ENCODE results near the gene DNAL4.
A peak's percentile ranks its signal among the peaks of the same experiment; 100 is the strongest.

The DNAL4 gene

GRCh38 chr22:38793721-38794466 lies at the start of gene DNAL4:
Gene DNAL4, minus strand, starts transcription at chr22:38794143. Its CDS starts 11,412 bp downstream, at chr22:38782731.
- H3K4me3 Mint-ChIP-seq: peak within 1 kb of the TSS; percentile 80 to 89

GRCh38 chr22:38843201-38843656 lies 49.3 kb upstream of the DNAL4 start:
- peaks cover 59% of the 10 kb centered on the region for H3K27me3 Mint-ChIP-seq
- DNase-seq (peak; percentile 78 to 80), ATAC-seq (peak; percentile 95)
- H3K27ac Mint-ChIP-seq: no peak overlapping the region
- H3K4me3 Mint-ChIP-seq: peak overlapping the region; percentile 31 to 61
- peaks cover 32% of the 10 kb centered on the region for H3K4me1 Mint-ChIP-seq
- no peaks in the 10 kb centered on the region for H3K9me3 Mint-ChIP-seq

More at GRCh38 chr22:38793721-38794466, at the start of gene DNAL4:
- H3K9me3 Mint-ChIP-seq: peaks cover 9% of the 10 kb centered on the region in 2 donors
- ATAC-seq (peak; percentile 96), DNase-seq (peak; percentile 88 to 93)
- H3K4me1 Mint-ChIP-seq: peaks cover 17% of the 10 kb centered on the region
- H3K27ac Mint-ChIP-seq: peak within 1 kb of the TSS; percentile 88 to 94
- H3K27me3 Mint-ChIP-seq: peaks cover 10% of the 10 kb centered on the region

DNA sequence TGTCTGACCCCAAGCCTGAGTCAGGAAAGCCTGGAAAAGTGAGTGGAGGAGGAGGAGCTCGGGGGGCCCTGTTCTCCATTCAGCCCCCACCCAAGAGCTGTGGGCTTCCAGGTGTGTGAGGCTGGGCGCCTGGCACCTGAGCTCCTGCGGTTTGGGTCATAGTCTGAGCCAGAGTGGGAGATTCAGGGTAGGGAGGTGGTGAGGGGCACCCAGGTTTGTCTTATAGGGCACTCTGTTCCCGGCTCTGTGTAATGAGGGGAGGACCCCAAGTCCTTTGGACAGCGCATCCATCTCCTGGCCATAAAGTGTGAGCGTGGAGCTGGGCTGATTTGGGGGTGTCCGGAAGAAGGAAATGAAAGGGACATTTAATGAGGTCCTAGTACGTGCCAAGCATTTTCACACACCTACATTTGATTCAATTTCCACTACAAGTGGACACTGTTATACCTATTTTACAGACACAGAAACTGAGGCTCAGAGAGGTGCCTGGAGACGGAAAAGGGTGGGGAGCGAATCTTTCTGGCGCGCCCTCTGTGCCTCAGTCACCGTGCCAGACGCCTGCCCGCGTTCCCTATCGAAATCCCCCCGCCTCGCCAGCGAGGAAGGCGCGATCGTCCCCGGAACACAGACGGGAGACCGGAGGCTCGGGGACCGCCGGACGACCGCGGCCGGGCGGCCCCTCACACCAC lies 48.7 kb upstream of the DNAL4 start:
- DNase-seq (no peak), ATAC-seq (no peak)
- H3K9me3 Mint-ChIP-seq: no peaks in the 10 kb centered on the region
- peak overlapping the region; percentile 78 to 88 for H3K4me3 Mint-ChIP-seq
- H3K27me3 Mint-ChIP-seq: peaks cover 58% of the 10 kb centered on the region
- H3K4me1 Mint-ChIP-seq: peaks cover 32% of the 10 kb centered on the region
- H3K27ac Mint-ChIP-seq: peak overlapping the region; percentile 36 to 87

- ATAC-seq: no peak
- peaks cover 37% of the 10 kb centered on the region for H3K4me1 Mint-ChIP-seq
- H3K27ac Mint-ChIP-seq: no peak overlapping the region
- no peak overlapping the region for H3K4me3 Mint-ChIP-seq
- DNase-seq: no peak
- no peaks in the 10 kb centered on the region for H3K9me3 Mint-ChIP-seq
- H3K27me3 Mint-ChIP-seq: peaks cover 48% of the 10 kb centered on the region
Measured at GRCh38 chr22:38841635-38842034, 47.7 kb upstream of the DNAL4 start.

GRCh38 chr22:38841211-38841610 lies 47.3 kb upstream of the DNAL4 start:
- no peak overlapping the region for H3K4me3 Mint-ChIP-seq
- no peak overlapping the region for H3K27ac Mint-ChIP-seq
- peaks cover 37% of the 10 kb centered on the region for H3K4me1 Mint-ChIP-seq
- peaks cover 48% of the 10 kb centered on the region for H3K27me3 Mint-ChIP-seq
- ATAC-seq: no peak
- no peak for DNase-seq
- no peaks in the 10 kb centered on the region for H3K9me3 Mint-ChIP-seq

DNA sequence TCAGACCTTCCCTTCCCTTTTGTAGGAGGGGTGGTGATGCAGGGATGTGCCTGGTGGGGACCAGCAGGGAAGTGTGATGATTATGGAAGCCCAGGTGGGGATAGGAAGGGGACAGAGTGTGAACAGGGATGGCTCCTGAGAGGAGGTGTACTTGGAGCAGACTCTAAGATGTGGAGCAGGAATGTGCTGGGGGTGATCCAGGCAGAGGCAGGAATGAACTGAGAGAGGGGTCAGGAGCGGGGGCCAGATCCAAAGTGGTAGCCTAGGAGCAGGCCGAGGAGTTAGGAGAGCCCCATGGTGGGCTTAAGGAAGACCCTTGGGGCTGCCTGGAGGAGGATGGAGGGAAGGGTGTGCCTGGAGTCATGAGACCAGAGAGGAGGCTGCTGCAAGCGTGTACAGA lies 46.2 kb upstream of the DNAL4 start:
- H3K4me1 Mint-ChIP-seq: peaks cover 37% of the 10 kb centered on the region
- no peak overlapping the region for H3K4me3 Mint-ChIP-seq
- H3K27ac Mint-ChIP-seq: no peak overlapping the region
- H3K27me3 Mint-ChIP-seq: peaks cover 41% of the 10 kb centered on the region
- DNase-seq: no peak
- ATAC-seq: no peak
- no peaks in the 10 kb centered on the region for H3K9me3 Mint-ChIP-seq

- peaks cover 37% of the 10 kb centered on the region for H3K4me1 Mint-ChIP-seq
- DNase-seq (no peak), ATAC-seq (no peak)
- H3K9me3 Mint-ChIP-seq: no peaks in the 10 kb centered on the region
- H3K27ac Mint-ChIP-seq: no peak overlapping the region
- H3K27me3 Mint-ChIP-seq: peaks cover 37% of the 10 kb centered on the region
- H3K4me3 Mint-ChIP-seq: no peak overlapping the region
Measured at GRCh38 chr22:38839686-38840085, 45.7 kb upstream of the DNAL4 start.

- Mint-ChIP-seq H3K4me3 (no peak overlapping the region), H3K9me3 (no peaks in the 10 kb centered on the region), H3K27me3 (peaks cover 24% of the 10 kb centered on the region), H3K4me1 (peaks cover 25% of the 10 kb centered on the region), H3K27ac (no peak overlapping the region)
- ATAC-seq (no peak), DNase-seq (no peak)
Measured at GRCh38 chr22:38837414-38837928, 43.5 kb upstream of the DNAL4 start.

DNA sequence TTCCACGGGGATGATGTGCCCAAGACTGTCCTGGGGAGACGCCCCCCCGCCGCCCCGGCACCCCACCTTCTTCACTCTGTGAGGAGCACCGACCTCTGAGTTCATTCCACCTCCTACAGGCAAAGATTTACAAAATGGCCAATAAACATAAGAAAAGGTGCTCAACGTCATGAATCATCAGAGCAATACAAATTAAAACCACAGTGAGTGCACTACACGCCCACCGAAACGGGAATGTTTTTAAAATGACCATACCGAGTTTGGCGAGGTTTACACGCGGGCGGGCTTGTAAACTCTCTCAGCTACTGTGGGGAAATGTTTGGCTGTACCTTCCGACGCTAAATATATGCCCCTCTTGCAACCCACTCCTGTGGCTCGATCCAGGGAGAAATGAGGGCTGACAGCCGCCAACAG lies 42.0 kb upstream of the DNAL4 start:
- DNase-seq (no peak), ATAC-seq (no peak)
- Mint-ChIP-seq H3K4me1 (peaks cover 17% of the 10 kb centered on the region), H3K9me3 (no peaks in the 10 kb centered on the region), H3K27me3 (peaks cover 15% of the 10 kb centered on the region), H3K4me3 (no peak overlapping the region), H3K27ac (no peak overlapping the region)

DNA sequence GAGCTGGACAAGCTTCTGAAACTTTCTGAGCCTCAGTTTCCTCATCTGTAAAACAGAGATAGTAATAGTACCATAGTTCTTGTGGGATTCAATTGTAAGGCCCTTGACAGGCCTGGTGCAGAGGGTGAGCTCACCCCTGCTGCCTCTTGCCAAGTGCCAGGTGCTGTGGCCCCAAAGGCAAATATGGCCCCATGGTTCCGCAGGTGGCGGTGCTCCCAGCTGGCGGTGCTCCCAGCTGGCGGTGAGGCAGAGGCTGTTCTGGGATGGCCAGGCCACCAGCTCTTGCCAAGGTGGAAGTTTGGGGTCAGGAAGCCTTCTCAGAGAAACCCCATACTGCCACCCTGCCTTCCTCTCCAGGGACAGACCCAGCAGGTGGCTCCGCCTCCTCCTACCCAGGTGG lies 41.0 kb upstream of the DNAL4 start:
- H3K27me3 Mint-ChIP-seq: peaks cover 6% of the 10 kb centered on the region

GRCh38 chr22:38834215-38834953 lies 40.4 kb upstream of the DNAL4 start:
- Mint-ChIP-seq H3K27me3 (no peaks in the 10 kb centered on the region), H3K27ac (no peak overlapping the region), H3K9me3 (no peaks in the 10 kb centered on the region), H3K4me3 (no peak overlapping the region), H3K4me1 (peaks cover 5% of the 10 kb centered on the region)
- ATAC-seq (no peak), DNase-seq (no peak)

More for the DNA sequence above, 41.0 kb upstream of the DNAL4 start:
- Mint-ChIP-seq H3K4me3 (no peak overlapping the region), H3K4me1 (peaks cover 9% of the 10 kb centered on the region), H3K27ac (no peak overlapping the region), H3K9me3 (no peaks in the 10 kb centered on the region)
- ATAC-seq (no peak), DNase-seq (no peak)

DNA sequence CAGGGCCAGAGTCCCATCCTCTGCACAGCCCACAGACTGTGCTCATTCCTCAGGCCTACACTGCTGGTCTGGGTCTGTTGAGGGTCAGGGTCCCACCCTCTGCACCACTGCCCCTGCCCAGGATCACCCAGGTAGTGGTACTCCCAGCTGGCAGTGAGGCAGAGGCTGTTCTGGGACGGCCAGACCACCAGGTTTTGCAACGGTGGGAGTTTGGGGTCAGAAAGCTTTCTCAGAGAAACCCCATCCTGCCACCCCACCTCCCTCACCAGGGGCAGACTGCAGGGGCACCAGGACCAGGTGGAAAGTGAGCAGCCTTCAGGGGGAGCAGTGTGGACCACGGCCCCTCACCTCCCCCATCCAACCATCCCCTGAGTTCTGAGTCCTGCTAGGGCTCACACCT lies 39.1 kb upstream of the DNAL4 start:
- no peak for ATAC-seq

DNA sequence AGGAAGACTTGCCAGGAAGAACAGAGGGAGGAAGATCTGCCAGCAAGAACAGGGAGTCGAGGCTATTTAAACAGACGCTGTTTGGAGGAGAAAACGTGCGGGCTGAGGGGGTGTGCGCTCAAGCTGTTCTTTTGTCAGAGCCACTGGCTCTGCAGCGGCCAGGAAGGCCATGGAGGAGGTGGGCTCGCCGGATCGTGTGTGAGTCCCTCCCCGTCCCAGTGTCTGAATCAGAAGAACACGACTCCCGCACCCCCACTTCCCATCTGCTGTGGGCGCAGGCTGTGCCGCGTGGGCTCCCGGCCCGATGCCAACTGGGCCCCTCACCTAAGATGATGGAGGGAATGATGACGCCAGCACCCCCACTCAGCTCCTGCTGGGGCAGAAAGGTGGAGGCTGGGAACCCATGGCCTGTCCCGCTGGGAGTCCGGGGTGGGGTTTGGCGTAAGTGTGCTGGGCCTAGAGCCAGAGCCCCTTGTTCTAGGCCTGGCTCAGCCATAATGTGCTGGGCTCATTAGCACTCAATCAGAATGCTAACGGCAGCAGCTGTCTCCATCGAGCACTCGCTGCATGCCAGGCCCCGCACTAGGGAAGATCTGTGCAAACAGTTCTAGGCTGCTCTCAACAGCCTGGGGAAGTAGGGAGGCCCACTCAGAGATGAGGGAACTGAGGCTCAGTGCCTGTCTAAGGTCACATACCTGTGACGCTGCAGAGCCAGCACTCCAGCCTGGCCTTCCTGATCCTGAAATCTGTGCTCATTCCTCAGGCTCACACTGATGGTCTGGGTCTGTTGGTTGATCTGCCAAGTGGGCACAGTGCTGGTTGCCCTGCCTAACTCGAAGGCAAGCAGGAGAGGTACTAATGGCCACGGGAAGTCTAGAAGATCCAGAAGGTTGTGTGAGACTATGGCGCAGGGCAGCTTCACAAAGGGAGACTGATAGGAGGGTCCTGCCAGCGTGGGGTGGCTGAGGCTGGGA lies 38.3 kb upstream of the DNAL4 start:
- Mint-ChIP-seq H3K4me1 (peaks cover 3% of the 10 kb centered on the region), H3K9me3 (no peaks in the 10 kb centered on the region), H3K4me3 (no peak overlapping the region), H3K27ac (no peak overlapping the region), H3K27me3 (no peaks in the 10 kb centered on the region)
- ATAC-seq (no peak), DNase-seq (no peak)

More for the DNA sequence above, 39.1 kb upstream of the DNAL4 start:
- no peak overlapping the region for H3K27ac Mint-ChIP-seq
- H3K27me3 Mint-ChIP-seq: no peaks in the 10 kb centered on the region
- H3K4me3 Mint-ChIP-seq: no peak overlapping the region
- DNase-seq: no peak
- H3K9me3 Mint-ChIP-seq: no peaks in the 10 kb centered on the region
- peaks cover 5% of the 10 kb centered on the region for H3K4me1 Mint-ChIP-seq

GRCh38 chr22:38831166-38831945 lies 37.4 kb upstream of the DNAL4 start:
- Mint-ChIP-seq H3K27me3 (no peaks in the 10 kb centered on the region), H3K4me1 (no peaks in the 10 kb centered on the region), H3K9me3 (no peaks in the 10 kb centered on the region), H3K4me3 (no peak overlapping the region), H3K27ac (no peak overlapping the region)
- DNase-seq: no peak
- ATAC-seq: no peak

Data from stimulated activated naive CD8-positive, alpha-beta T cell treated with anti-CD3 and anti-CD28 coated beads, Interleukin-15, amount 100 ng/mL, for 72 hours (primary cell).